IPS-18c (cell line): ENCODE measurements around the gene MYOM3.
"Not testable (repeated sequence)": the region's sequence is repeated elsewhere in the genome, so short reads cannot be mapped to it uniquely, and the experiment has no call there.

Experiments used
- H3K4me3 ChIP-seq: 2 replicates; pipeline ENCODE4 v1.7.0; 2013; ENCODE audit warnings: low read depth, mild to moderate bottlenecking, low read length, moderate library complexity; ENCODE audit not compliant: insufficient read depth
- H3K9me3 ChIP-seq: one replicate; pipeline ENCODE4 v1.6.1; 2013; ENCODE audit warnings: mild to moderate bottlenecking, low read length, moderate library complexity; ENCODE audit not compliant: control insufficient read depth, insufficient read depth

Gene MYOM3

DNA sequence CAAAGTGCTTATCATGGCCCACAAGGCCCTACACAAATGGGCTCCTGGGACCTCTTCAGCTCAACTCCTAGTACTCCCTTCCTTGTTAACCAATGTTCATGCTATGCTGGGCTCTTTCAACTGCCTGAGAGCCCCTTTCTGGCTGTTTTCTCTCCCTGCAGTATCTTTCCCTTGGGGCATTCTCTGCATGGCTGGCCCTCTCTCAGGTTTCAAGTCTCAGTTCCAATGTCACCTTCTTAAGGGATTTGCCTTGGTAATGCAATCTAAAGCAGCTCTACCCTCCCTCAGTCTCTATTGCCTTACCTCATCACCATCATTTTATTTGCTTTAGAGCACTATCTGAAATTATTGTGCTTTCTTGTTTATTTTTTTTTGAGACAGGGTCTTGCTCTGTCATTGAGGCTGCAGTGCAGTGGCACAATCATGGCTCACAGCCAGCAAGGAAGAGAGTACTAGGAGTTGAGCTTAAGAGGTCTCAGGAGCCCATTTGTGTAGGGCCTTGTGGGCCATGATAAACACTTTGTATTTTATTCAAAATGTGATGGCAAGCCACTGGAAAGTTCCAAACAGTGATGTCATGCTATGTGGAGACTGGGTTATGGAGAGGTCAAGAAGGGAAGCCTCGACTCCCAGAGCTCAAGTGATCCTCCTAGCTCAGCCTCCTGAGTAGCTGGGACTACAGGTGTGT is 68.4 kb downstream of the MYOM3 start:
- H3K4me3 ChIP-seq: no peak overlapping the region
- H3K9me3 ChIP-seq: no peaks in the 10 kb centered on the region

DNA sequence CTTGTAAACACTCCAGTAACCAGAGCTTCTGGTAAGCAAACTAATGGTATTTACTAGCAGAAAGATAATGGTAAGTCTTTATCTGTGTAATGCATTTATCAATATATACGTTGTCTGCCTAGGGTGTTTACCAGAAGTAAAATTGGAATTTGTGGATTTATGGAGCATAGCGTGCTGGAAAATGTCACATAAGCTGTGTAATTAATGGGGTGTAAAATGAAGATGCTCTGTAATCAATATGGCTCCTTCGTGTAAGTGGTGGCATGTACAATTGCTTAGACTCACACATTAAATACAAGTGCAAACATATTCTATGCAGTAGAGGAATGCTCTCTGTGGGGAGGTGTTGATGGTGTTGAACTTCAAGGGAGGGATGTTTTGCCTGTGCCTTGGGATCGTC is 69.6 kb downstream of the MYOM3 start:
- Histone ChIP-seq H3K4me3 (no peak overlapping the region), H3K9me3 (no peaks in the 10 kb centered on the region)

DNA sequence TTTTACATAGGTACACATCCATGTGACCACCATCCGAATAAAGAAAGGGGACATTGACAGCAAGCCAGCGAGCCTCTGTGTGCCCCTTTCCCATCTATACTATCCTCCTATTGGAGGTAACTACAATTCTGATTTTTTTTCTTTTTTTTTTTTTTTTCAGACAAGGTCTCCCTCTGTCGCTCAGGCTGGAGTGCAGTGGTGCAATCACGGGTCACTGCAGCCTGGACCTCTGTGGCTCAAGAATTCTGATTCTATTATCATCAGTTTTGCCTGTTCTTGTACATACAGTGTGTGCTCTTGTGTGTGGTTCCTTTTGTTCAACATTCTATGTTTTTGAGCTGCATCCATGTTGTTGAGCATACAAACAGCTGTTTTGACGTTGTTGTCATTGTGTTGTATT is 75.8 kb downstream of the MYOM3 start:
- H3K4me3 ChIP-seq: no peak overlapping the region
- H3K9me3 ChIP-seq: no peaks in the 10 kb centered on the region

DNA sequence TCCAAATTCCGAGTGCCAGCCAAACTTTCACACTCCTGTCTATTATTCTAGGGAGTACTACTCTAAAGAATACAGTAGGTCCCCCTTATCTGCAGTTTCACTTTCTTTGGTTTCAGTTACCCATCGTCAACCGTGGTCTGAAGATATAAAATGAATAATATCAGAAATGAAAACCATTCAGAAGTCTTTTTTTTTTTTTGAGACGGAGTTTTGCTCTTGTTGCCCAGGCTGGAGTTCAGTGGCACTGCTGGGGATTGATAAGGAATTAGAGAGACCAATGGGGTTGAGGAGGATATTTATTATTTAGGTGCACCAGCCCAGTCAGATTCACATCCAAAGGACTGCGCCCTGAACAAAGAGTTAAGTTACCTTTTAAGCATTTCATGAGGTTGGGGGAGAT is 79.0 kb downstream of the MYOM3 start:
- Histone ChIP-seq H3K4me3 (no peak overlapping the region), H3K9me3 (no peaks in the 10 kb centered on the region)

DNA sequence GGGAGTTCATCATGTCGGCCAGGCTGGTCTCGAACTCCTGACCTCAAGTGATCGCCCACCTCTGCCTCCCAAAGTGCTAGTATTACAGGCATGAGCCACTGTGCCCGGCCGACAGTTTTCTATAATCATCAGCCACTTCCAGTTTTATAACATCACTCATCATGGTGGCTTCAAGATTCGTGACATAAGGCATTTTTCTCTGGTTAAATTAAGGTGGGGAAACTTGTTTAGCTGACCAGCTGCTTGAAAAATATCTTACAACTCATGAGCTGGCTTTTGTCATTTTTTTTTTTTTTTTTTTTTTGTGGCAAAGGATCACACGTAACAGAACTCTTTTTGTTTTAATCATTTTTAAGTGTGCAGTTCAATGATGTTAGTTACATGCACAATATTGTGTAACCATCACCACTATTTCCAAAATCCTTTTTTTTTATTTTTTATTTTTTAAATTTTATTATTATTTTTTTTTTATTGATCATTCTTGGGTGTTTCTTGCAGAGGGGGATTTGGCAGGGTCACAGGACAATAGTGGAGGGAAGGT is 80.9 kb downstream of the MYOM3 start:
- H3K9me3 ChIP-seq, H3K4me3 ChIP-seq: not testable (repeated sequence)

DNA sequence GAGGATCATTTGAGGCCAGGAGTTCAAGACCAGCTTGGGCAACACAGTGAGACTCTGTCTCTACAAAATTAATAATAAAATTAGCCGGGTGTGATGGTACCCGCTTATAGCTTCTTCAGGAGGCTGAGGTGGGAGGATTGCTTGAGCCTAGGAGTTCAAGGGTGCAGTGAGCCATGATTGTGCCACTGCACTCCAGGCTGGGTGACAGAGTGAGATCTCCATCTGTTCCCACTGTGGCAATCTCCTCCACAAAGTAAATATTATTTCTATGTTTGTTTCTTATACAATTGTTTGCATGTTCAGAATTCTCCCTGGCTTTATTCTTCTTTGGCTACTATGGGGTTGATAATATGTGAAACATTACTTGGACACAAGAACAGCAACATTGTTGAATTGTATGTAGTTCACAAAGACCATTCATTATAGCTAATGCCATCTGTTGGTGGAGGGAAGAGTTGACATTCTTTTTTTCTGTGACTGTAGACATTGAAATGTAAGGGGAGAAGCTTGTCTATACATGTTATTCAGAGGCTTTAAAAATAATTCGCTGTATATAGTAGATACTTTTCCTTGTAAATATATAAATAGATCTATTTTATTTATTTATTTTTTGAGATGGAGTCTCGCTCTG is 84.0 kb downstream of the MYOM3 start:
- no peak overlapping the region for H3K4me3 ChIP-seq
- no peaks in the 10 kb centered on the region for H3K9me3 ChIP-seq

DNA sequence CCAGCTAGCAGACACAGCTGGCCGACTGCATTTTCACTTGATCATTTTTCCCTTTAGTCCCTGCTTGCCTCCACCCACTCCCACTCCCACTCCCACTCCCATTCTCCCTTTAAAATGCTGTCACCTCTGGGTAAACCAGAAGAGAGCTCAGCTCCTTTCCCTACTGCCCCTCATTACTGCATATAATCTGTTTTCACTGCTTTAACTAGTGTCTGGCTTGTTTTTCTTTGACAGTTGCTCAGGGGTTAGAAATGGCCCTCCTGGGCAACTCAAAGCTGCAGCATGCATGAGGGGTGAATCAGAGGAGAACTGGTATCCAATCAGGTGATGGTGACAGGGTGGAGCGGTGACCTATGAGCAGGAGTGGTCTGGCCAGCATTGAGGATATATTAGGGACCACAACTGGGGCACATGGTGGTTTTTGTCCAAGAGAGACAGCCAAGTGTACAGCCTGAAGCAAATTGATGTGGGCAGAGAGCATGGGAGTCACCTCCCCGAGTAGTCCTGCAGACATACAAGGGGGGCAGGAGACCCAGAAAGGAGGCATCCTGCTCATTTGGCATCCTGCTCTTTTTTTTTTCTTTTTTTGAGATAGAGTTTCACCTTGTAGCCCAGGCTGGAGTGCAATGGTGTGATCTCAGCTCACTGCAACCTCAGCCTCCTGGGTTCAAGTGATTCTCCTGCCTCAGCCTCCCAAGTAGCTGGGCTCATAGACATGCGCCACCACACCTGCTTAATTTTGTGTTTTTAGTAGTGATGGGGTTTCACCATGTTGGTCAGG is 89.2 kb downstream of the MYOM3 start:
- Histone ChIP-seq H3K4me3 (no peak overlapping the region), H3K9me3 (no peaks in the 10 kb centered on the region)

DNA sequence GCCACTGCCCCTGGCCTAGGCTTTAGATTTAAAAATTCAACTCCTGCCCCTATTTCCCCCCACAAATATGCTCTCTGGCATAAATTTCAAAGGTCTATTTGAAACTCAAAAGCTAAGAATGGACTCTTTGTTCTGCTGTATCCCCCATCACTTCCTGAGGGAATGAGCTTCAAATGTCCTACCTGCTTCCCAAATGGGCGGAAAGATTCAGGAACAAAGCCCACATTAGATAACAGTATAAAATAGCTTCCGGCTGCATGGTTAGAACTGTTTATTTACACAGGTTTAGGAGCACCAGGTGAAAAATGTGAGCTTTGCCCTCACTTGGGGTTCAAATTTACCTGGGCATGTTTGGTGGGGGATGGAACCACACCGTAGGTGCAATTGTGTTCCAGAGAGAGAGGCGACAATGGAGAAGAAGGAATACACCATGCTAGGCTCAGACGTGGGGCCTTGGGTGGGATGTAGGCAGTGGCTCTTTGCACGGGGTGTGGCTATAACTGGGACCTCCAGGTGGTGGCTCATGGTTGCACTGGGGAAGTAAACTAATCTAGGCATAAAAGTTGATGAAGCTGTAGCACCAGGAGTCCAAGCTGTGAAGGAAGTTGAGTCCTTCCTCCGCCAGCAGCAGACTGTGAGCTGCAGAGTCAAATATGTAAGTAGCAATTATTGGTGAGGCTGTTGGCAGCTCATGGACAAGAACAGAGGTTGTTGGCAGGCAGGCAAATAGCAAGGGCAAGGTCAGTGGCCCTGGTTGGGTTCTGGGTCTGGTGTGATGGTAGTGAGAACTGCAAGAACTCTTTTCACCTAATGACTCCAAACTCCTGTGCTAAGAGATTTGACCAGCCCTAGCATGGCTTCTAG is 90.3 kb downstream of the MYOM3 start:
- no peaks in the 10 kb centered on the region for H3K9me3 ChIP-seq
- no peak overlapping the region for H3K4me3 ChIP-seq

DNA sequence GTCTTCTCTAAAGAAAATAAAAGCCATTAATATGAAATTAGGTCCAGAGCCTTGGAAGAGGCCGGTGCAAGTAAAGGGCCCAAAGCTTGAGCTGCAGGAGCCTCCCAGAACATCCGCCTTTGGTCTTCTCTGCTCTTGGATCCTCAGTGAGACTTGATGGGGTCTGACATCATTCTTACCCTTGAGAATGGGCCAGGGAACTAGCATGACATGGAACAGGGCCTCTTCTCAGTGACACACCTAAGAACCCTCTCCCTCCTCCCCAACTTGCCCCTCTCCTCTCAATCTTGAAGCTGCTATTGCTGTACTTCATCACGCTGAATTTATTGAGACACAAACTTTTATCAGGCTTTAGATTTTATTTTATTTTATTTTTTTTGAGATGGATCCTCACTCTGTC is 91.5 kb downstream of the MYOM3 start:
- no peaks in the 10 kb centered on the region for H3K9me3 ChIP-seq
- H3K4me3 ChIP-seq: no peak overlapping the region

DNA sequence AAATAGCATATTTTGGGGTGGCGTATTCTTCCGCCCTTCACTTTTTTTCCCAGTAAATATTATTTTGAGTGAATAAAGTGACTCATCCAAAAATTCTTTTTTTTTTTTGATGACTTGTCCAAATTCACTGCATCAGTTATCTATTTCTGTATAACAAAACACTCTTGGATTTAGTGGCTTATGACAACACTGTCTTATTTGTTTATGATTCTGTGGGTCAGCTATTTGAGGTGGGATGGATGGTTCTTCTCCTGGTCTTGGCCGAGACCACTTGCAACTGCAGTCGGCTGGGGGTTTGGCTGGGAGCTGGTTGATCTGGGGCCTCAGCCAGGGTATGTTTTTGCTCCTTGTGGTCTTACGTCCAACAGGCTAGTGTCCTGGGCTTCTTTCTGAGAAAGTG is 91.9 kb downstream of the MYOM3 start:
- Histone ChIP-seq H3K9me3 (no peaks in the 10 kb centered on the region), H3K4me3 (no peak overlapping the region)

DNA sequence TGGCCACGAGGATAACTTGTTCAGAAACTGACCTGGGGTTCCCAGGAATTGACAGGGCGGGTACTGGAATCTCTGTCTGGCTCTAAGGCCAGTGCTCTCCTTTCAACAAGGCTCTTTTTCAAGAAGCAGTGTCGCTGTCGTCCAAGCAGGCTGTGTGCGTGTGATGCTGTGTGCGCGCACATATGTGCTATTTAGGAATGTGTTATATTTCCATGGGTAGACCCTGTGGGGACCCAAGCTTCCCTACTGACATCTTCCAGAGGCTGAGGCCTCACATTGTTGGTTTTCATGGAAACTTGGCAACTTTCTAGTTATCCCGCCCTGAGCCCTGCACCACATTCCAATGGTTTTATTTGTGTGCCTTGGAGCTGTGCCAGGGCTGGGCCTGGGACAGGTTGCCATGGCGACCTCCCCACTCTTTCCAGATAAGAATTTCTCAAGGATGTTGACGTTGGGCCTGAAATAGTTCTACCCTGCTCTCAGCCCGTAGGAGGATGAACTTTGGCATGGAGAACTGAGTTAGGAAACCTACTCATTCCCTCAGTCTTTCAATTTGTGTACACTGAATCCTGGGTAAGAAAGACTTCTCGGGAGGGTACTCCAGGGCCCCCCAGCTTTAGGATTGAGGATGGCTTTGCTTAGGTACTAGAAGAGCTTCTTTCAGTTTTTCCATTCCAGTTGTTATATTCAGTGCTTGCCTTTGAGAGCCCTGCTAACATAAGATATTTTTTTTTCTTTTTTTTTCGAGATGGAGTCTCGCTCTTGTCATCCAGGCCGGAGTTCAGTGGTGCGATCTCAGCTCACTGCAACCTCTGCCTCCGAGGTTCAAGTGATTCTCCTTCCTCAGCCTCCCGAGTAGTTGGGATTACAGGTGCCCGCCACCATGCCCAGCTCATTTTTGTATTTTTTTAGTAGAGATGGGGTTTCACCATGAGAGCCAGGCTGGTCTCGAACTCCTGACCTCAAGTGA is 93.0 kb downstream of the MYOM3 start:
- Histone ChIP-seq H3K4me3 (no peak overlapping the region), H3K9me3 (no peaks in the 10 kb centered on the region)

DNA sequence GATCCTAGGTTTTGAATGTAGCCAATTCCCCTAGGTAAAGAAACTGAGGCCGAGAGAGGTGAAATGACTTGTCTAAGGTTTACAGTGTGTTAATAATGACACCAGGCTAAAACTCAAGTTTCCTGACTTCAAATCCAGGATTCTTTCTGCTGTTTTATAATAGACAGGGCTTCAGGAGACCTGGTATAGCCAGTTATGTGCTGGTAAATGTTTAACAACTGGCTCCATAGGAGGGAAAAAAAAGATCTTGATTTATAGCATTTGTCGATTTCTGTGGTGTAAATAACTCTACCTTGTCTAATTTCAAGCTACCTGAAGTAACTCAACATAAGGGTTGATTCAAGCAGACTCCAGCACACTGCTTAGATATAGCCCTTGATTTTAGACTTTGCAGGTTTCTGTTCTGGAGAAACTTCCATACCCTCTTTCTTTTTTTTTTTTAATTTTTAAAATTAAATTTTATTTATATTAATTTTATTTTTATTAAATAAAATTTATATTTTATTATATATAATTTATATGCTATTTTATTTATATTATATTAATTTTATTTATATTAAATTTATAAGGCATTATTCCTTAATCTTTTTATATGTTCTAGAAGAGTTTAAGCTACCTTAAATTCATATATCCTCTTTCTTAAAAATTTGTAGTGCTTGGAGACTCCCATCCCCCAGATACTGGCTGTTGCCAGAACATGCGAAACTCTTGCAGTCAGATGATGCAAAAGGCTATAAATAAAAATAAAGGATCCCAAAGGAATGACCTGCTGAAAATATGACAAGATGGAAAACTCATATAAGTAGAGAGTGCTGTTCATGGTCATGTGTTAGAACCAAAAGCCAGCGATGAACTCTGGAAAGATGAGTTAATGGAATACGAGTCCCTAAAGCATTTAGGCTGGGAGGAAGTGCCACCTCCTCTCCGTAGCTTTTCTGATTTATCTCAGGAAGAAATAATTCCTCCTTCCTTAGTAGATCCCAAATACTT is 96.4 kb downstream of the MYOM3 start:
- Histone ChIP-seq H3K9me3 (no peaks in the 10 kb centered on the region), H3K4me3 (no peak overlapping the region)

DNA sequence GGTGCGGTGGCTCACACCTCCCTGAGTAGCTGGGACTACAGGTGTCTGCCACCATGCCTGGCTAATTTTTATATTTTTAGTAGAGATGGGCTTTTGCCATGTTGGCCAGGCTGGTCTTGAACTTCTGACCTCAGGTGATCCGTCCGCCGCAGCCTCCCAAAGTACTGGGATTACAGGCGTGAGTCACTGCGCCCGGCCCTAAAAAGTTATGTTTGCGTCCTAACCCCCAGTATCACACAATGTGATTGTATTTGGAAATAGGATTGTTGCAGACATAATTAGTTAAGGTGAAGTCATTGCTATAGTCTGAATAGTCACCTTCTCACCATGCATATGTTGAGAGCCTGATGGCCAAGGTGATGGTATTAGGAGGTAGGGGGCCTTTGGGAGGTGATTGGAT is 99.1 kb downstream of the MYOM3 start:
- not testable (repeated sequence) for H3K9me3 ChIP-seq, H3K4me3 ChIP-seq

DNA sequence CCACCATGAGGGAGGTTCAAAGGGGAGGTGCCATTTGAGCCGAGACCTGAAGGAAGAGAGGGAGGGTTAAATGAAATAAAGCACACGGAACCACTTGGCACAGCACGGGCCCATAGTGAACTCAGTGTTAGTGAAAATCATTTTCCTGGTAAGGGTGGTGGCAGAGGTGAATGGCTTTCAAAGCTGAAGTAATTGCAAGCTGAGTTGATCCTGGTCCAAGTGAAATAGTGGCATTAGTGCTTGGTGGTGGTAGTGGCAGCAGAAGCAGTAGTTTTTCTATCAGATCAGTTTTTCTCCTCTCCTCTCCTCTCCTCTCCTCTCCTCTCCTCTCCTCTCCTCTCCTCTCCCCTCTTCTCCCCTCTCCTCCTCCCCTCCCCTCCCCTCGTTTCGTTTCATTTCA is 101.3 kb downstream of the MYOM3 start:
- Histone ChIP-seq H3K4me3 (no peak overlapping the region), H3K9me3 (peaks cover 2% of the 10 kb centered on the region)

DNA sequence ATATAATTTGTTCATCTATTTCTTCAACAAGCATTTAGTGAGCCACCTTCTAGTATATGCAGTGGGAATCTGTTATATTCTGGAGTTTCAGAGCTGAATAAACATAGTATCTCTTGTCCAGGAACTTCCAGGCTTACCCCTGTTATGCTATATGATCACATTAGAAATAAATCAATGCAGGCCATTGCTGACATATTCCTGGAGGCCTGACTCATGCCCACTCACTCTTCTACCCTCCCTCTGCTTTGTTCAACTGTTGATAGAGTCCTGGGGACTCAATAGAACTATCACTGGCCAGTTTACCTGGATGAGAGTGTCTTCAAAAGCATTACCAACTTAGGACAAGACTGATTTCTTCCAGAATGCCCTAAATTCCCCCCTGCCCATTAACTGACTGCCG is 102.5 kb downstream of the MYOM3 start:
- Histone ChIP-seq H3K9me3 (peaks cover 2% of the 10 kb centered on the region), H3K4me3 (no peak overlapping the region; the same call in 1 of the 2 replicates)
